SKM-1 (cell line): ENCODE measurements around the gene MYLIP.

Experiments used
- DNase-seq: peaks from one replicate; lab custom pipeline; 2025; ENCODE audit not compliant: unreplicated experiment; lab: John Stamatoyannopoulos, UW

MYLIP gene

DNA sequence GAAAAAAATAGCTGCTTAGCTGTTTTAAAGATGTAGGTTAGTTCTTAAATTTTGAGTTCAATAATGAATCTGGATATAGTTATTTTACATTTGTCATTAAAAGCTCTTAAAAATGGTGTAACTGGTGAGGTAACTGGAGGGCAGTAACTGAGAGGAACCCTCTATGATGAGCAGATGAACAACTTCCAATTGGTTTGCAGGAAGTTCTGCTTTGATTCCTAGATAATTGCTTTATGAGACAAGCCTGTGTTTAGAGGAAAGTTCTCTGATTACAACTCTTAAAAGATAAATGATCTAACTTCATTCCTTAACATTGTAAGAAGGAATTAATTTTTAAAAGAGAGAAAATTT is 8.5 kb downstream of the MYLIP start:
- no peak for DNase-seq

GRCh38 chr6:16139556-16139955 is 10.7 kb downstream of the MYLIP start:
- no peak for DNase-seq

- DNase-seq: no peak
Observed at GRCh38 chr6:16140607-16141006, 11.7 kb downstream of the MYLIP start.

GRCh38 chr6:16141514-16141913 is 12.6 kb downstream of the MYLIP start:
- no peak for DNase-seq

GRCh38 chr6:16145038-16145437 is 16.2 kb downstream of the MYLIP start:
- DNase-seq: no peak

- DNase-seq: no peak
Observed at GRCh38 chr6:16146028-16146427, 17.1 kb downstream of the MYLIP start.

DNA sequence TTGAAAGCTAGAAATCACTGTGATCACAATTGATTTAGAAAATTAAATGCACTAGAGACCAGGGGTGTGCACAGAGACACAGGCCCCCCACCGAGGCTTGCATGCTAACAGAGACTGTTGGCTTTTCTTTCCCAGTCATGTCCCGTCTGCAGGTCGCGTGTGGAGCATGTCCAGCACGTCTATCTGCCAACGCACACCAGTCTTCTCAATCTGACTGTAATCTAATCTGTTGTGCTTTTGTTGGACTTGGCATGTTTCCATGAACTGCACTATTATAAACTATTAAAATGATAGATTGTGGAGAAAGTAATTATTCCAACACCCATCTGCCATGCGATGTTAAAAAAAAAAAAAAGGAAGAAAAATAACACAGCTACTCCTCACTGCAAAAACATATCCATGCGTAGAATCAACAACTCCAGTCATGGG is 17.7 kb downstream of the MYLIP start:
- no peak for DNase-seq

GRCh38 chr6:16148498-16148897 is 19.6 kb downstream of the MYLIP start:
- DNase-seq: no peak

GRCh38 chr6:16149305-16149704 is 20.4 kb downstream of the MYLIP start:
- DNase-seq: no peak

- DNase-seq: no peak
Observed at GRCh38 chr6:16150098-16150497, 21.2 kb downstream of the MYLIP start.

- no peak for DNase-seq
Observed at GRCh38 chr6:16153211-16153820, 24.4 kb downstream of the MYLIP start.

DNA sequence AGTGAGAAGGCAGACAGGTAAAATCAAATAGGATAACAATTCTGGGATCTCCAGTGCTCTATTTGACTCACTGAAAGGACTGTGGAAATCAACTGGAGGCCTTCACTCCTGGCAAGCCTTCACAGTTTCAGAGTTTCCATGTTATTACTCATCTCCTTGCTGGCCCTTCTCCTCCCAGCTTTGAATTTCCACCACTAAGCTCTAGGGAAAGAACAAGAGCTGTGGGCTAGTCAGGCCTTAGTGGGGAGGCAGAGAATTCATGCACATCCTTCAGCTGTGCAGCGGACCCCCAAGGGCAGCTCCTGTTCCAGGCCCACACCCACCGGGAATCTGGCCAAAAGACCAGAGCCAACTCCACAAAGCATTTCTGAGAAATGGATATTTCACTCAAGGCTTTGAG is 26.0 kb downstream of the MYLIP start:
- DNase-seq: no peak

GRCh38 chr6:16157492-16157891 is 28.6 kb downstream of the MYLIP start:
- DNase-seq: no peak

- no peak for DNase-seq
Observed at GRCh38 chr6:16157909-16158308, 29.0 kb downstream of the MYLIP start.

DNA sequence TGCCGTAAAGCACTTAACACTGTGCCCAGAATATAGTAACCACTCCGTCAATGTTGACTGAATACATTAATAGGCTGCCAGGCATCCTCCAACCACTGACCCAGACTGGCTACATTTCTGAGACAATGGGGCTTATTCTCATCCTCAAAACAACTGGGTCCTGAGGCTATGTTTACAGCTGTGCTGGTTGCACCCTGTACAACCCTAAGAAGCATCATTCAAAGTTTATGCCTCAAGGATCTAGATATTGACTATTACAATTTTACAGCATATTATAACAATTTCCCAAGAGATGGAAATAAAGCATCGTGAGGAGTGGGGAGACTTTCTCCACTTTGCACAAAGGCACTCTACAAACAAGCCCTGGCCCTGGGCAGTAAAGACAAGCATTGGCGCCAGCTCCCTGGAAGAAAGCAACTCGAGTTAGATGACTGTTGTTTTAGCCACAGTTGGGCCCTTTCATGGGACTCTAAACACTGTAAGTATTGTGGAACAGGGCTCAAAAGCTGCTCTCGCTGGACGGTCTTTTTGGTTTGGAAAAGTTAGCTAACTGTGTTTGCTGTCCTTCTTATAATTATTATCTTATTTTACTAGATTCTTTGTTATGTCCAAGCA is 30.2 kb downstream of the MYLIP start:
- DNase-seq: no peak

- no peak for DNase-seq
Observed at GRCh38 chr6:16160794-16161193, 31.9 kb downstream of the MYLIP start.

DNA sequence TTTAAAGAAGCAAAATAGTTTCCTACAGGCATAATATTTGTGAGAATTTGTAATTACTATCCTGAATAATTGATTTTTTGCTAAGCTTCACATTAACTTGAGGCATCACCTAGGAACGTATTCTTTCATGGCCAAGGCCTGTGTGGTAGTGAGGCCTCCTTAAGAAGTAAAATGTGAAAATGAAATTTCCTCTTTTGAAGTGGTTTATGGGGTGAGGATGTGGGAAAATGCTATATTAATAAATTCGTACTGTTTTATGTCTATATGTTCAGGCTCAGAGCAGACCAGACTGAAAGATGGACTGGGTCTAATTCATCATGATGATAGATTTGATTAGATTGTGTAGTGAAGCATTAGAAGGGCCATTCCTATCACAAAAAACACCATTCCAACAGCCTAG is 33.1 kb downstream of the MYLIP start:
- no peak for DNase-seq

GRCh38 chr6:16163066-16163465 is 34.2 kb downstream of the MYLIP start:
- DNase-seq: no peak

- DNase-seq: no peak
Observed at GRCh38 chr6:16163535-16164300, 34.8 kb downstream of the MYLIP start.

GRCh38 chr6:16165641-16166040 is 36.8 kb downstream of the MYLIP start:
- no peak for DNase-seq

GRCh38 chr6:16166871-16167608 is 38.2 kb downstream of the MYLIP start:
- no peak for DNase-seq

GRCh38 chr6:16168121-16168520 is 39.2 kb downstream of the MYLIP start:
- no peak for DNase-seq
